HepG2 (cell line): ENCODE data around the gene TMTC2.

Source experiments
- FOXM1 ChIP-seq: sonication (generic); formaldehyde crosslinking; IDR thresholded peaks from 2 replicates; pipeline ENCODE4 v1.5.0; 2020; ENCODE audit warnings: missing genetic modification reagents
- POLR2A ChIP-seq, 2 experiments: IDR thresholded peaks; 2 replicates each; pipeline ENCODE4 v1.6.1; 2011; ENCODE audit warnings: low read depth in 2 of 2, low read length in 2 of 2, mild to moderate bottlenecking in 1 of 2, moderate library complexity in 1 of 2; ENCODE audit not compliant: insufficient read depth in 1 of 2
- ZNF629 ChIP-seq: sonication (generic); formaldehyde crosslinking; conservative IDR thresholded peaks from 2 replicates; pipeline ENCODE4 v1.5.0; 2020; ENCODE audit warnings: missing genetic modification reagents
- TF ChIP-seq, protein P1 (sequence below): sonication (generic); formaldehyde crosslinking; IDR thresholded peaks from 2 replicates; pipeline ENCODE4 v1.5.0; 2020; ENCODE audit warnings: mild to moderate bottlenecking, missing genetic modification reagents, moderate library complexity

DNA sequence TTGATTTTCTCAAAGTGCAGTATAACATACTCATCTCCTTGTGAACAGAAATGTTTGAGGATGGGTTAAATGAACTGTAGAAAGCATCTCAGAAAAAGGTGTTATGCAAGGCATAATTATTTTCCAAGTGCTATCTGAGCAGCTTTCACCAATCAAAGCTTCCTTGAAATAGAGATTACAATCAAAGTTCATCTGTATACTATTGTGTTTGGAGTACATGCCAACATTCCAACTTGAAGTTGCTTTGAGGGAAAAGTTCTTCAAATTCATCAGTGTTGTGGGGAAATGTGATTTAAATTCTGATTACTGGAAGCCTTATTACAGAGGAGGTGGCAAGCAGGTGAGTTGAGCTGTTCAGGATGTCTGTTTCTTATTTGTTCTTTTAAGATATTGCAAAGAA lies 68.2 kb downstream of the TMTC2 start:
- TF ChIP-seq POLR2A (IDR thresholded peaks at IDR 0.05; ENCODE audit: insufficient read depth in 1 of 2, low read depth in 2 of 2, low read length in 2 of 2), result no peak
- no peak for TF ChIP-seq FOXM1 (CRISPR knock-in tag)
- TF ChIP-seq, protein P1, sequence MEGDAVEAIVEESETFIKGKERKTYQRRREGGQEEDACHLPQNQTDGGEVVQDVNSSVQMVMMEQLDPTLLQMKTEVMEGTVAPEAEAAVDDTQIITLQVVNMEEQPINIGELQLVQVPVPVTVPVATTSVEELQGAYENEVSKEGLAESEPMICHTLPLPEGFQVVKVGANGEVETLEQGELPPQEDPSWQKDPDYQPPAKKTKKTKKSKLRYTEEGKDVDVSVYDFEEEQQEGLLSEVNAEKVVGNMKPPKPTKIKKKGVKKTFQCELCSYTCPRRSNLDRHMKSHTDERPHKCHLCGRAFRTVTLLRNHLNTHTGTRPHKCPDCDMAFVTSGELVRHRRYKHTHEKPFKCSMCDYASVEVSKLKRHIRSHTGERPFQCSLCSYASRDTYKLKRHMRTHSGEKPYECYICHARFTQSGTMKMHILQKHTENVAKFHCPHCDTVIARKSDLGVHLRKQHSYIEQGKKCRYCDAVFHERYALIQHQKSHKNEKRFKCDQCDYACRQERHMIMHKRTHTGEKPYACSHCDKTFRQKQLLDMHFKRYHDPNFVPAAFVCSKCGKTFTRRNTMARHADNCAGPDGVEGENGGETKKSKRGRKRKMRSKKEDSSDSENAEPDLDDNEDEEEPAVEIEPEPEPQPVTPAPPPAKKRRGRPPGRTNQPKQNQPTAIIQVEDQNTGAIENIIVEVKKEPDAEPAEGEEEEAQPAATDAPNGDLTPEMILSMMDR (CRISPR knock-in tag), result no peak
- no peak for TF ChIP-seq ZNF629 (CRISPR knock-in tag)
